Esophagus muscularis mucosa (tissue), 3 donors: ENCODE results near the gene FETUB.

ENCODE experiments used
- POLR2AphosphoS5 ChIP-seq, 2 donors: sonication (generic); formaldehyde crosslinking; IDR thresholded peaks; one replicate each; pipeline ENCODE4 v1.6.1; 2017; ENCODE audit warnings: antibody characterized with exemption in 2 of 2
- TF ChIP-seq, protein P1 (sequence below), 3 experiments: fragments of 200-600 bp in 2 of 3; fragments of 450-650 bp in 1 of 3; sonication (generic) in 2 of 3; IDR thresholded peaks; one replicate each; pipeline ENCODE4 v1.5.1; 2017 to 2019; ENCODE audit warnings: antibody characterized with exemption in 3 of 3, mild to moderate bottlenecking in 2 of 3, moderate library complexity in 1 of 3

GRCh38 chr3:186612065-186612464 is 28.1 kb upstream of the FETUB start:
- no peak for TF ChIP-seq POLR2AphosphoS5 (IDR thresholded peaks at IDR 0.05)
- TF ChIP-seq, protein P1, sequence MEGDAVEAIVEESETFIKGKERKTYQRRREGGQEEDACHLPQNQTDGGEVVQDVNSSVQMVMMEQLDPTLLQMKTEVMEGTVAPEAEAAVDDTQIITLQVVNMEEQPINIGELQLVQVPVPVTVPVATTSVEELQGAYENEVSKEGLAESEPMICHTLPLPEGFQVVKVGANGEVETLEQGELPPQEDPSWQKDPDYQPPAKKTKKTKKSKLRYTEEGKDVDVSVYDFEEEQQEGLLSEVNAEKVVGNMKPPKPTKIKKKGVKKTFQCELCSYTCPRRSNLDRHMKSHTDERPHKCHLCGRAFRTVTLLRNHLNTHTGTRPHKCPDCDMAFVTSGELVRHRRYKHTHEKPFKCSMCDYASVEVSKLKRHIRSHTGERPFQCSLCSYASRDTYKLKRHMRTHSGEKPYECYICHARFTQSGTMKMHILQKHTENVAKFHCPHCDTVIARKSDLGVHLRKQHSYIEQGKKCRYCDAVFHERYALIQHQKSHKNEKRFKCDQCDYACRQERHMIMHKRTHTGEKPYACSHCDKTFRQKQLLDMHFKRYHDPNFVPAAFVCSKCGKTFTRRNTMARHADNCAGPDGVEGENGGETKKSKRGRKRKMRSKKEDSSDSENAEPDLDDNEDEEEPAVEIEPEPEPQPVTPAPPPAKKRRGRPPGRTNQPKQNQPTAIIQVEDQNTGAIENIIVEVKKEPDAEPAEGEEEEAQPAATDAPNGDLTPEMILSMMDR (IDR thresholded peaks at IDR 0.05) = no peak
